Body of pancreas (tissue), 4 donors: ENCODE measurements around the gene PRPF8. TPM values are rescaled to one million over a fixed set of nuclear protein-coding genes. Genes with fewer than 3 reads are reported as not detected.
"Not testable (repeated sequence)": the region's sequence is repeated elsewhere in the genome, so short reads cannot be mapped to it uniquely, and the experiment has no call there.

Source experiments
- ATAC-seq: fragments of 150-250 bp; one replicate; pipeline ENCODE4 v1.9.1; 2016
- DNase-seq, 4 donors: peaks; one replicate each; pipeline ENCODE4 v3.0.0-alpha.2; 2019
- H3K27ac ChIP-seq, 4 donors: fragments of 200-600 bp; sonication (generic); 1 replicate in 3 of 4; 2 replicates in 1 of 4; pipeline versions ENCODE4 v1.5.1 to v1.6.1; 2016 to 2019; ENCODE audit warnings: mild to moderate bottlenecking in 1 of 4, mixed read lengths in 1 of 4, moderate library complexity in 1 of 4
- H3K27me3 ChIP-seq, 2 donors: fragments of 200-600 bp; sonication (generic); one replicate each; pipeline ENCODE4 v1.6.0; 2016; ENCODE audit warnings: mild to moderate bottlenecking in 1 of 2
- H3K36me3 ChIP-seq, 2 donors: fragments of 200-600 bp; sonication (generic); replicated peaks in 1 of 2; 2 replicates each; pipeline ENCODE4 v1.5.1; 2016; ENCODE audit warnings: low read depth in 2 of 2; ENCODE audit not compliant: insufficient read depth in 1 of 2
- H3K4me1 ChIP-seq: fragments of 200-600 bp; sonication (generic); one replicate; pipeline ENCODE4 v1.6.0; 2016
- H3K4me3 ChIP-seq, 2 donors: fragments of 200-600 bp; sonication (generic); 1 replicate in 1 of 2; 2 replicates in 1 of 2; pipeline ENCODE4 v1.5.1; 2016 to 2019
- H3K9me3 ChIP-seq, 3 donors: fragments of 200-600 bp; sonication (generic); 1 replicate in 2 of 3; 2 replicates in 1 of 3; pipeline ENCODE4 v1.5.1; 2016
- CTCF ChIP-seq, 7 experiments: fragments of 450-650 bp in 4 of 7; fragments of 200-600 bp in 3 of 7; sonication (generic) in 3 of 7; IDR thresholded peaks; one replicate each; pipeline ENCODE4 v1.5.1; 2016 to 2019; ENCODE audit warnings: antibody characterized with exemption in 7 of 7
- POLR2A ChIP-seq, 3 donors: fragments of 450-650 bp; IDR thresholded peaks; one replicate each; pipeline ENCODE4 v1.6.1; 2016; ENCODE audit warnings: antibody characterized with exemption in 3 of 3, mild to moderate bottlenecking in 2 of 3
- WGBS, 2 donors: methylation state at CpG; one replicate each; pipeline ENCODE4 v1.1.5; 2017; 5-methylcytosine and 5-hydroxymethylcytosine counted together
- intact Hi-C: fragments of 100-400 bp; cut with DNase I; formaldehyde crosslinking; loops from one replicate; pipeline ENCODE4 v1.15.1; 2023
- total RNA-seq, 2 donors: library from RNA; depleted of rRNA; stranded (reverse); fragments of >200 nt; gene quantifications; one replicate each; pipeline ENCODE4 v1.1.0, GENCODE V29; 2016

Gene PRPF8
- total RNA-seq, 2 donors from 2014 or later: 84.7 to 100 TPM

- ATAC-seq: peak; percentile 86
- Histone ChIP-seq H3K36me3 (no peaks in the 10 kb centered on the region), H3K27ac (peak within 1 kb of the TSS; percentile 26 to 85 (median 54)), H3K4me1 (peaks cover 50% of the 10 kb centered on the region), H3K9me3 (no peaks in the 10 kb centered on the region), H3K27me3 (no peaks in the 10 kb centered on the region), H3K4me3 (peak within 1 kb of the TSS; percentile 18 to 78)
- TF ChIP-seq CTCF (IDR thresholded peaks at IDR 0.05) (no peak), POLR2A (IDR thresholded peaks at IDR 0.05) (peak; percentile 12 to 21 (median 13))
- 1 to 17% methylated on average over 1 to 52 of the region's 57 CpGs for WGBS, 2 donors
- peak; percentile 87 to 95 (median 90) for DNase-seq
- intact Hi-C loops: no loop called here
Measured at GRCh38 chr17:1724351-1724868, 39.7 kb upstream of the PRPF8 start, which contains the start of gene WDR81. Gene WDR81, plus strand, starts transcription at chr17:1724704. Its CDS starts 256 bp downstream, at chr17:1724960.

- ATAC-seq, intact Hi-C loops, H3K27me3 ChIP-seq, DNase-seq, H3K36me3 ChIP-seq, H3K27ac ChIP-seq, H3K4me3 ChIP-seq, H3K9me3 ChIP-seq: not testable (repeated sequence)
- H3K4me1 ChIP-seq: peaks cover 47% of the 10 kb centered on the region
- 92 to 97% methylated on average over 8 of the region's 8 CpGs for WGBS, 2 donors
Measured at GRCh38 chr17:1722022-1722421, 37.4 kb upstream of the PRPF8 start.

- no peak for ATAC-seq
- DNase-seq: peak; percentile 69 to 75 (median 72)
- 23 to 33% methylated on average over 11 of the region's 11 CpGs for WGBS, 2 donors
- H3K9me3 ChIP-seq: no peaks in the 10 kb centered on the region
- peak; percentile 84 to 96 (median 88) for TF ChIP-seq CTCF (IDR thresholded peaks at IDR 0.05)
- TF ChIP-seq POLR2A (IDR thresholded peaks at IDR 0.05): no peak
- intact Hi-C loops: no loop called here
- H3K4me3 ChIP-seq: no peak overlapping the region
- no peak overlapping the region for H3K27ac ChIP-seq
- peaks cover 36% of the 10 kb centered on the region for H3K4me1 ChIP-seq
- no peaks in the 10 kb centered on the region for H3K36me3 ChIP-seq
- H3K27me3 ChIP-seq: no peaks in the 10 kb centered on the region
Measured at GRCh38 chr17:1720856-1721386, 36.3 kb upstream of the PRPF8 start.

- Histone ChIP-seq H3K27ac (peak overlapping the region; percentile 92 to 98 (median 96)), H3K4me3 (no peak overlapping the region), H3K9me3 (no peaks in the 10 kb centered on the region), H3K4me1 (peaks cover 34% of the 10 kb centered on the region), H3K36me3 (no peaks in the 10 kb centered on the region), H3K27me3 (no peaks in the 10 kb centered on the region)
- WGBS, 2 donors: 69 to 75% methylated on average over 18 to 19 of the region's 19 CpGs
- ATAC-seq (no peak), DNase-seq (no peak)
- TF ChIP-seq POLR2A (IDR thresholded peaks at IDR 0.05) (no peak), CTCF (IDR thresholded peaks at IDR 0.05) (no peak)
- intact Hi-C loops: no loop called here
Measured at GRCh38 chr17:1718362-1719165, 33.9 kb upstream of the PRPF8 start.

GRCh38 chr17:1716912-1717695, 32.4 kb upstream of the PRPF8 start:
- intact Hi-C loops: no loop called here
- WGBS, 2 donors: 0 to 1% methylated on average over 10 to 13 of the region's 13 CpGs
- Histone ChIP-seq H3K9me3 (no peaks in the 10 kb centered on the region), H3K4me1 (peaks cover 41% of the 10 kb centered on the region), H3K27me3 (no peaks in the 10 kb centered on the region), H3K36me3 (peaks cover 0 to 1% of the 10 kb centered on the region in 2 donors), H3K27ac (peak overlapping the region; percentile 92 to 98 (median 96)), H3K4me3 (peak overlapping the region; percentile 36 to 52)
- ATAC-seq (peak; percentile 71), DNase-seq (peak; percentile 93 to 98 (median 95))
- TF ChIP-seq POLR2A (IDR thresholded peaks at IDR 0.05): peak in 2 of 3 donors; percentile 56 to 57
- peak in 3 of 7 experiments; percentile 14 to 35 (median 17) for TF ChIP-seq CTCF (IDR thresholded peaks at IDR 0.05)
